ENCODE results near the gene ASCC1.

- TF ChIP-seq CTCF (IDR thresholded peaks at IDR 0.05; ENCODE audit: extremely low read depth in 1 of 2, insufficient read depth in 1 of 2, low read depth in 1 of 2, low read length in 2 of 2) = no peak
- no peak for TF ChIP-seq MYC (IDR thresholded peaks at IDR 0.05; ENCODE audit: low read depth, low read length)
- TF ChIP-seq, protein P1, sequence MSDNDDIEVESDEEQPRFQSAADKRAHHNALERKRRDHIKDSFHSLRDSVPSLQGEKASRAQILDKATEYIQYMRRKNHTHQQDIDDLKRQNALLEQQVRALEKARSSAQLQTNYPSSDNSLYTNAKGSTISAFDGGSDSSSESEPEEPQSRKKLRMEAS (IDR thresholded peaks at IDR 0.05; ENCODE audit: insufficient read depth, insufficient read length) = no peak
- no peak for TF ChIP-seq POLR2A (IDR thresholded peaks at IDR 0.05; ENCODE audit: low read depth, low read length)
Measured at GRCh38 chr10:72175149-72175548, 40.9 kb downstream of the ASCC1 start.
